MM.1S (cell line): Measurements from ENCODE around the gene CDC42EP2.

Source experiments
- DNase-seq: peaks from one replicate; pipeline ENCODE4 v3.0.0-alpha.2; 2015
- H2AFZ ChIP-seq: fragments of 300-600 bp; sonication (generic); 2 replicates; pipeline ENCODE4 v1.6.0; 2016; ENCODE audit warnings: antibody characterized with exemption, low read length
- H3F3A ChIP-seq: fragments of 300-600 bp; sonication (generic); 2 replicates; pipeline ENCODE4 v1.6.1; 2016; ENCODE audit warnings: mild to moderate bottlenecking, antibody characterized with exemption, low read length, moderate library complexity, mixed read lengths; ENCODE audit not compliant: insufficient read depth
- H3K27ac ChIP-seq: fragments of 300-600 bp; sonication (generic); 2 replicates; pipeline ENCODE4 v1.5.1; 2016; ENCODE audit warnings: mild to moderate bottlenecking, low read length
- H3K27me3 ChIP-seq: fragments of 300-600 bp; sonication (generic); replicated peaks from 2 replicates; pipeline ENCODE4 v1.6.0; 2016; ENCODE audit warnings: low read length; ENCODE audit not compliant: insufficient read depth
- H3K36me3 ChIP-seq: fragments of 300-600 bp; sonication (generic); replicated peaks from 2 replicates; pipeline ENCODE4 v1.6.1; 2016; ENCODE audit warnings: mild to moderate bottlenecking, low read length, mixed read lengths; ENCODE audit not compliant: insufficient read depth
- H3K4me1 ChIP-seq: fragments of 300-600 bp; sonication (generic); 2 replicates; pipeline ENCODE4 v1.6.1; 2016; ENCODE audit warnings: low read length, mixed read lengths
- H3K4me2 ChIP-seq: fragments of 300-600 bp; sonication (generic); 2 replicates; pipeline ENCODE4 v1.6.0; 2016; ENCODE audit warnings: low read depth, low read length
- H3K4me3 ChIP-seq: fragments of 300-600 bp; sonication (generic); 2 replicates; pipeline ENCODE4 v1.5.1; 2016; ENCODE audit warnings: low read length, mixed read lengths
- H3K79me2 ChIP-seq: fragments of 300-600 bp; sonication (generic); 2 replicates; pipeline ENCODE4 v1.6.1; 2016; ENCODE audit warnings: mixed run types, low read length, mixed read lengths
- H3K9ac ChIP-seq: fragments of 300-600 bp; sonication (generic); 2 replicates; pipeline ENCODE4 v1.6.1; 2016; ENCODE audit warnings: low read length, mixed read lengths
- H3K9me2 ChIP-seq: fragments of 300-600 bp; sonication (generic); replicated peaks from 2 replicates; pipeline ENCODE4 v1.6.1; 2016; ENCODE audit warnings: mild to moderate bottlenecking, low read length, mixed read lengths; ENCODE audit not compliant: insufficient read depth
- H3K9me3 ChIP-seq: fragments of 300-600 bp; sonication (generic); replicated peaks from 2 replicates; pipeline ENCODE4 v1.6.1; 2016; ENCODE audit warnings: mild to moderate bottlenecking, low read length, mixed read lengths; ENCODE audit not compliant: insufficient read depth
- H4K20me1 ChIP-seq: fragments of 300-600 bp; sonication (generic); 2 replicates; pipeline ENCODE4 v1.6.1; 2016; ENCODE audit warnings: mild to moderate bottlenecking, low read length, moderate library complexity, mixed read lengths; ENCODE audit not compliant: insufficient read depth
- EZH2 ChIP-seq: fragments of 300-600 bp; sonication (generic); optimal IDR thresholded peaks from 2 replicates; pipeline ENCODE3; 2017; ENCODE audit warnings: low read depth, mild to moderate bottlenecking, antibody characterized with exemption, low read length, mixed read lengths
- EZH2phosphoT487 ChIP-seq: fragments of 300-600 bp; sonication (generic); IDR thresholded peaks from 2 replicates; pipeline ENCODE4 v1.6.1; 2018; ENCODE audit warnings: antibody characterized with exemption, low read length
- TF ChIP-seq, protein P1 (sequence below): fragments of 300-600 bp; sonication (generic); IDR thresholded peaks from 2 replicates; pipeline ENCODE4 v1.5.1; 2016; ENCODE audit warnings: antibody characterized with exemption, low read length, mixed read lengths

Gene CDC42EP2

DNA sequence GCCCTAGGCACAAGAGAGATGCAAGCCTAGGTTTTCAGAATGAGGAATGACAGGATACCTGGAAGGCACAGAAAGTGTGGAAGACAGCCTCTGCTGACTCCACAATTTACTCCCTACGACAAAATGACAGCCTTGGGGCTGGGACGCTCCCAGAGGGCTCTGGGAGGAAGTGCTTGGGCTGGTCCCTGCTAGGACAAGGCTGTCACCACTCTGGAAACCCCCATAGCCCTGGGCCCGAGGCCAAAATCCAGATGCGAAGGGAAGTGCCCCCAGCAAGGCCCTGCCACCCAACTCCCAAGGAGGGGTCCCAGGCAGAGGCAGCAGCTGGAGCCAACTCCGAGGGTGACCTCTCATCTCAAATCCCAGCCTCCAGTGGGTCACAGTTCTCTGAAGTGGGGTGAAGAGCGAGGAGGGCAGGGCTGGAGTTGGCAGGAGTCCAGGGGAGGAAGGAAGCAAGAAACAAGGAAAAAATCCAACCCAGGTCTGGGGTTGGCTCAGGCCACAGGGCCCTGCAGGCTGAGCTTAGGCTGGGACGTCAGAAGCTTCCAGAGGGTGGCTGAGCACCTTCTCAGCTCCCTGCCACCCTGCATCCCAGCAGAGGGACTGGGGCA is 6.3 kb upstream of the CDC42EP2 start:
- no peaks in the 10 kb centered on the region for H3K9me2 ChIP-seq
- no peak overlapping the region for H3K4me3 ChIP-seq
- H3K4me2 ChIP-seq, result no peak overlapping the region
- TF ChIP-seq EZH2phosphoT487, result no peak
- TF ChIP-seq EZH2, result no peak
- TF ChIP-seq, protein P1, sequence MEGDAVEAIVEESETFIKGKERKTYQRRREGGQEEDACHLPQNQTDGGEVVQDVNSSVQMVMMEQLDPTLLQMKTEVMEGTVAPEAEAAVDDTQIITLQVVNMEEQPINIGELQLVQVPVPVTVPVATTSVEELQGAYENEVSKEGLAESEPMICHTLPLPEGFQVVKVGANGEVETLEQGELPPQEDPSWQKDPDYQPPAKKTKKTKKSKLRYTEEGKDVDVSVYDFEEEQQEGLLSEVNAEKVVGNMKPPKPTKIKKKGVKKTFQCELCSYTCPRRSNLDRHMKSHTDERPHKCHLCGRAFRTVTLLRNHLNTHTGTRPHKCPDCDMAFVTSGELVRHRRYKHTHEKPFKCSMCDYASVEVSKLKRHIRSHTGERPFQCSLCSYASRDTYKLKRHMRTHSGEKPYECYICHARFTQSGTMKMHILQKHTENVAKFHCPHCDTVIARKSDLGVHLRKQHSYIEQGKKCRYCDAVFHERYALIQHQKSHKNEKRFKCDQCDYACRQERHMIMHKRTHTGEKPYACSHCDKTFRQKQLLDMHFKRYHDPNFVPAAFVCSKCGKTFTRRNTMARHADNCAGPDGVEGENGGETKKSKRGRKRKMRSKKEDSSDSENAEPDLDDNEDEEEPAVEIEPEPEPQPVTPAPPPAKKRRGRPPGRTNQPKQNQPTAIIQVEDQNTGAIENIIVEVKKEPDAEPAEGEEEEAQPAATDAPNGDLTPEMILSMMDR, result no peak
- H3F3A ChIP-seq, result no peaks in the 10 kb centered on the region
- no peaks in the 10 kb centered on the region for H3K4me1 ChIP-seq
- no peaks in the 10 kb centered on the region for H3K9me3 ChIP-seq
- H3K27me3 ChIP-seq, result no peaks in the 10 kb centered on the region
- H3K9ac ChIP-seq, result no peak overlapping the region
- no peak for DNase-seq
- H3K79me2 ChIP-seq, result no peaks in the 10 kb centered on the region
- no peak overlapping the region for H2AFZ ChIP-seq
- no peaks in the 10 kb centered on the region for H4K20me1 ChIP-seq
- no peaks in the 10 kb centered on the region for H3K36me3 ChIP-seq
- no peak overlapping the region for H3K27ac ChIP-seq

DNA sequence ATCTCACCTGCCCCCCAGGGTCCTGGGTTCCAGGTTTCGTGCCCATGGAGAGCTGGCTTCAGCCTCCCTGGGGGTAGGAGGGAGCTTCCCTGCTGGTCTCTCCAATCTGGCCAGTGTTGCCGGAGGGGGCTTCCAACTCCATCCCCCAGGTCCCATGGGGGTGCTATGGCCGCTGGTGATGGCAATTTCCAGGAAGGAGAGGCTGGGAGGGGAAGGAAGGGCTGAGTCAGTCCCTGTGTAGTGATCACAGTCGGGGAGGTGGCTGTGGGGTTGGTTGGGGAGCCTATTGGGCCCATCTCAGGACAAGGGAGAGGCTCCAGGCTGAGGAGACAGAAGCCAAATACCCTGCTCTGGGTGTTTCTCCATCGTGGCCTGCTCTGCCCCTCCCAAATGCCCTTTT is 5.7 kb upstream of the CDC42EP2 start:
- H3K27me3 ChIP-seq, result no peaks in the 10 kb centered on the region
- no peaks in the 10 kb centered on the region for H4K20me1 ChIP-seq
- no peak for DNase-seq
- no peaks in the 10 kb centered on the region for H3K9me3 ChIP-seq
- no peaks in the 10 kb centered on the region for H3F3A ChIP-seq
- no peak overlapping the region for H3K9ac ChIP-seq
- H3K27ac ChIP-seq, result no peak overlapping the region
- no peak overlapping the region for H3K4me3 ChIP-seq
- H3K9me2 ChIP-seq, result no peaks in the 10 kb centered on the region
- TF ChIP-seq, protein P1, result no peak
- no peak for TF ChIP-seq EZH2
- TF ChIP-seq EZH2phosphoT487, result no peak
- no peak overlapping the region for H3K4me2 ChIP-seq
- H2AFZ ChIP-seq, result no peak overlapping the region
- H3K4me1 ChIP-seq, result no peaks in the 10 kb centered on the region
- no peaks in the 10 kb centered on the region for H3K79me2 ChIP-seq
- H3K36me3 ChIP-seq, result no peaks in the 10 kb centered on the region

DNA sequence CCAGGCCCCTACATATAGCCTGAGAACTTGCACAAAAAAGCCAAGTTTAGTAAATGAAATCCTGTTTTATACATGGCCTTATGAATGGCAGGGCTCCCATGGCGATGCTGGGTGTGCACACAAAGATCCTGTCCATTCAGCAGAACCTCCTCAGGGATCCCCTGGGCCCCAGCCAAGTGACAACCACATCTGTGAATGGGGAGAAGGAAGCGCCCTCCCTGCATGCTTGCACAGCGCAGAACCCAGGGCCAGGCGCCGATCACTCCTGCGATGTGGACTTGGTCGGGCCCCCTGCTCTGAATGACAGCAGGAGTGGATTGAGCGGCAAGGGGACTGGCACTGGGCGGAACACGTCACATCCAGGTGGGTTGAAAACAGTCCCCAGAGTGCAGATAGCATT is 4.5 kb upstream of the CDC42EP2 start:
- no peak overlapping the region for H3K9ac ChIP-seq
- H3K9me3 ChIP-seq, result no peaks in the 10 kb centered on the region
- TF ChIP-seq, protein P1, result no peak
- TF ChIP-seq EZH2 (no peak), EZH2phosphoT487 (no peak)
- no peaks in the 10 kb centered on the region for H3K27me3 ChIP-seq
- H3K4me2 ChIP-seq, result no peak overlapping the region
- no peak overlapping the region for H2AFZ ChIP-seq
- H3K4me1 ChIP-seq, result no peaks in the 10 kb centered on the region
- H4K20me1 ChIP-seq, result no peaks in the 10 kb centered on the region
- H3K9me2 ChIP-seq, result no peaks in the 10 kb centered on the region
- no peaks in the 10 kb centered on the region for H3K79me2 ChIP-seq
- no peak overlapping the region for H3K4me3 ChIP-seq
- no peaks in the 10 kb centered on the region for H3F3A ChIP-seq
- DNase-seq, result no peak
- no peak overlapping the region for H3K27ac ChIP-seq
- no peaks in the 10 kb centered on the region for H3K36me3 ChIP-seq
